GM18867 (cell line): ENCODE data around the gene TBX4.

Experiments used
- ATAC-seq: cut with Tn5 transposase; IDR thresholded peaks from one replicate; pipeline ENCODE4 v1.9.1; 2021; ENCODE audit warnings: mild to moderate bottlenecking, moderate library complexity; ENCODE audit not compliant: unreplicated experiment

TBX4 gene

GRCh38 chr17:61464130-61464842 lies 12.1 kb downstream of the TBX4 start:
- no peak for ATAC-seq

- no peak for ATAC-seq
Measured at GRCh38 chr17:61464843-61465180, 12.6 kb downstream of the TBX4 start.

GRCh38 chr17:61465550-61466237 lies 13.5 kb downstream of the TBX4 start:
- ATAC-seq = no peak

- no peak for ATAC-seq
Measured at GRCh38 chr17:61466246-61466645, 14.0 kb downstream of the TBX4 start.

GRCh38 chr17:61467416-61468262 lies 15.4 kb downstream of the TBX4 start:
- ATAC-seq = no peak

GRCh38 chr17:61468263-61468907 lies 16.2 kb downstream of the TBX4 start:
- no peak for ATAC-seq

- no peak for ATAC-seq
Measured at GRCh38 chr17:61469474-61469873, 17.3 kb downstream of the TBX4 start.

GRCh38 chr17:61469949-61470348 lies 17.7 kb downstream of the TBX4 start:
- no peak for ATAC-seq

GRCh38 chr17:61470530-61471136 lies 18.4 kb downstream of the TBX4 start:
- no peak for ATAC-seq

- no peak for ATAC-seq
Measured at GRCh38 chr17:61474235-61474927, 22.2 kb downstream of the TBX4 start.

- no peak for ATAC-seq
Measured at GRCh38 chr17:61474934-61475333, 22.7 kb downstream of the TBX4 start.

GRCh38 chr17:61475726-61476125 lies 23.5 kb downstream of the TBX4 start:
- ATAC-seq = no peak

GRCh38 chr17:61476476-61477203 lies 24.4 kb downstream of the TBX4 start:
- ATAC-seq = no peak

GRCh38 chr17:61477204-61477834 lies 25.1 kb downstream of the TBX4 start:
- no peak for ATAC-seq

- no peak for ATAC-seq
Measured at GRCh38 chr17:61478026-61478789, 26.0 kb downstream of the TBX4 start.

- ATAC-seq = no peak
Measured at GRCh38 chr17:61478790-61479492, 26.7 kb downstream of the TBX4 start.

- ATAC-seq = no peak
Measured at GRCh38 chr17:61479493-61480413, 27.5 kb downstream of the TBX4 start.
